ENCODE data around the gene RYR2. TPM values are rescaled to one million over a fixed set of nuclear protein-coding genes. Genes with fewer than 3 reads are reported as not detected.

Gene RYR2
- total RNA-seq, 1 experiment from 2014 or later, result 3.4 TPM

GRCh38 chr1:237527761-237528160 is 485.8 kb downstream of the RYR2 start:
- no peak overlapping the region for H4K91ac ChIP-seq (ENCODE audit: insufficient read length, low read depth, low read length)
- no peak overlapping the region for H3T11ph ChIP-seq (ENCODE audit: low read length)
- no peak overlapping the region for H4K8ac ChIP-seq (replicated peaks; ENCODE audit: insufficient read length, low read depth, low read length)
- H2AFZ ChIP-seq (ENCODE audit: low read length), result no peak overlapping the region
- no peak overlapping the region for H2BK120ac ChIP-seq (ENCODE audit: low read depth, low read length, poor library complexity, severe bottlenecking)
- H3K27me3 Mint-ChIP-seq (ENCODE audit: low read depth), result no peaks in the 10 kb centered on the region
- H3K4me1 Mint-ChIP-seq, result no peaks in the 10 kb centered on the region
- DNase-seq, result no peak
- no peaks in the 10 kb centered on the region for H4K20me1 ChIP-seq (ENCODE audit: control insufficient read depth, insufficient read depth, insufficient read length)
- H3K9me3 Mint-ChIP-seq, result no peaks in the 10 kb centered on the region; a peak in 1 of 5 replicates
- H3K27me3 ChIP-seq (ENCODE audit: insufficient read depth, low read length), result no peaks in the 10 kb centered on the region
- no peak overlapping the region for H3K4me3 Mint-ChIP-seq
- no CpG with 5 or more reads among the region's 4 CpGs for WGBS (ENCODE audit: extremely low coverage, insufficient read length, low lambda C conversion rate)
- no peak overlapping the region for H3K9ac ChIP-seq (ENCODE audit: extremely low read depth, insufficient read length, low read length)
- no peak overlapping the region for H4K5ac ChIP-seq (ENCODE audit: insufficient read length, low read depth, low read length)
- H3K14ac ChIP-seq (ENCODE audit: insufficient read depth, low read length), result no peak overlapping the region
- H2BK15ac ChIP-seq (ENCODE audit: low read depth, low read length), result no peak overlapping the region
- H3K4ac ChIP-seq (ENCODE audit: low read depth, low read length), result no peak overlapping the region
- no peak overlapping the region for H2BK20ac ChIP-seq (ENCODE audit: low read depth, low read length, poor library complexity, severe bottlenecking)
- H3K27ac Mint-ChIP-seq, result no peak overlapping the region
- no peak overlapping the region for H2BK5ac ChIP-seq (ENCODE audit: insufficient read length, low read length)
- no peak overlapping the region for H3K27ac ChIP-seq (ENCODE audit: insufficient read length, low read depth, low read length)
- H3K36me3 Mint-ChIP-seq (ENCODE audit: insufficient read depth in 1 of 3, low read depth in 3 of 3), result peaks cover 0 to 5% (median 0%) of the 10 kb centered on the region in 3 experiments; a peak in 2 of 7 replicates
- no peak overlapping the region for H3K4me2 ChIP-seq (ENCODE audit: insufficient read depth, insufficient read length, low read length)
- H3K4me1 ChIP-seq (ENCODE audit: insufficient read depth, low read length), result no peaks in the 10 kb centered on the region
- H2BK12ac ChIP-seq (ENCODE audit: insufficient read length, low read depth, low read length), result no peak overlapping the region
- H2AK5ac ChIP-seq (ENCODE audit: insufficient read length, low read length), result no peak overlapping the region
- H3K56ac ChIP-seq (ENCODE audit: insufficient read length, low read depth, low read length), result no peak overlapping the region
- no peaks in the 10 kb centered on the region for H3K23me2 ChIP-seq (ENCODE audit: insufficient read length, low read depth, low read length, poor library complexity, severe bottlenecking)
- TF ChIP-seq, protein P1, sequence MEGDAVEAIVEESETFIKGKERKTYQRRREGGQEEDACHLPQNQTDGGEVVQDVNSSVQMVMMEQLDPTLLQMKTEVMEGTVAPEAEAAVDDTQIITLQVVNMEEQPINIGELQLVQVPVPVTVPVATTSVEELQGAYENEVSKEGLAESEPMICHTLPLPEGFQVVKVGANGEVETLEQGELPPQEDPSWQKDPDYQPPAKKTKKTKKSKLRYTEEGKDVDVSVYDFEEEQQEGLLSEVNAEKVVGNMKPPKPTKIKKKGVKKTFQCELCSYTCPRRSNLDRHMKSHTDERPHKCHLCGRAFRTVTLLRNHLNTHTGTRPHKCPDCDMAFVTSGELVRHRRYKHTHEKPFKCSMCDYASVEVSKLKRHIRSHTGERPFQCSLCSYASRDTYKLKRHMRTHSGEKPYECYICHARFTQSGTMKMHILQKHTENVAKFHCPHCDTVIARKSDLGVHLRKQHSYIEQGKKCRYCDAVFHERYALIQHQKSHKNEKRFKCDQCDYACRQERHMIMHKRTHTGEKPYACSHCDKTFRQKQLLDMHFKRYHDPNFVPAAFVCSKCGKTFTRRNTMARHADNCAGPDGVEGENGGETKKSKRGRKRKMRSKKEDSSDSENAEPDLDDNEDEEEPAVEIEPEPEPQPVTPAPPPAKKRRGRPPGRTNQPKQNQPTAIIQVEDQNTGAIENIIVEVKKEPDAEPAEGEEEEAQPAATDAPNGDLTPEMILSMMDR (conservative IDR thresholded peaks at IDR 0.05), result no peak
- no peaks in the 10 kb centered on the region for H3K9me3 ChIP-seq (ENCODE audit: control insufficient read depth, low read depth, low read length)
- no peak overlapping the region for H3K23ac ChIP-seq (ENCODE audit: insufficient read length, low read depth, low read length)
- H3K18ac ChIP-seq (ENCODE audit: insufficient read length, low read depth, low read length), result no peak overlapping the region
- no peaks in the 10 kb centered on the region for H3K79me1 ChIP-seq (ENCODE audit: insufficient read depth, low read depth, low read length, poor library complexity, severe bottlenecking)
- no peaks in the 10 kb centered on the region for H3K79me2 ChIP-seq (ENCODE audit: insufficient read depth, low read length)
